GM21360 (cell line): ENCODE data around the gene PINK1.

Source experiments
- ATAC-seq: cut with Tn5 transposase; IDR thresholded peaks from one replicate; pipeline ENCODE4 v1.9.1; 2021; ENCODE audit warnings: mild to moderate bottlenecking, moderate library complexity; ENCODE audit not compliant: unreplicated experiment

PINK1 gene

GRCh38 chr1:20609541-20609940 is 23.7 kb upstream of the PINK1 start:
- ATAC-seq = no peak

GRCh38 chr1:20610970-20611369 is 22.3 kb upstream of the PINK1 start:
- ATAC-seq = no peak

GRCh38 chr1:20611652-20612051 is 21.6 kb upstream of the PINK1 start:
- ATAC-seq = no peak

- no peak for ATAC-seq
Observed at GRCh38 chr1:20612221-20612746, 21.0 kb upstream of the PINK1 start.

- ATAC-seq = no peak
Observed at GRCh38 chr1:20614131-20614579, 19.1 kb upstream of the PINK1 start.

- no peak for ATAC-seq
Observed at GRCh38 chr1:20615946-20616846, 17.1 kb upstream of the PINK1 start.

GRCh38 chr1:20616847-20617487 is 16.3 kb upstream of the PINK1 start:
- no peak for ATAC-seq

- no peak for ATAC-seq
Observed at GRCh38 chr1:20618550-20618949, 14.7 kb upstream of the PINK1 start.

- ATAC-seq = no peak
Observed at GRCh38 chr1:20619999-20620398, 13.3 kb upstream of the PINK1 start.

- ATAC-seq = no peak
Observed at GRCh38 chr1:20621012-20621411, 12.2 kb upstream of the PINK1 start.

- ATAC-seq = no peak
Observed at GRCh38 chr1:20624709-20625108, 8.5 kb upstream of the PINK1 start.

- no peak for ATAC-seq
Observed at GRCh38 chr1:20625176-20626097, 7.8 kb upstream of the PINK1 start.

- no peak for ATAC-seq
Observed at GRCh38 chr1:20626098-20626427, 7.2 kb upstream of the PINK1 start.

GRCh38 chr1:20626524-20626923 is 6.7 kb upstream of the PINK1 start:
- no peak for ATAC-seq

GRCh38 chr1:20630729-20631128 is 2.5 kb upstream of the PINK1 start:
- no peak for ATAC-seq

- no peak for ATAC-seq
Observed at GRCh38 chr1:20632386-20632785, 872 bp upstream of the PINK1 start.

GRCh38 chr1:20634065-20634593 is 871 bp downstream of the PINK1 start:
- no peak for ATAC-seq

- no peak for ATAC-seq
Observed at GRCh38 chr1:20634594-20635084, 1.4 kb downstream of the PINK1 start.

GRCh38 chr1:20636785-20637347 is 3.6 kb downstream of the PINK1 start:
- ATAC-seq = no peak

- ATAC-seq = no peak
Observed at GRCh38 chr1:20640183-20640597, 6.9 kb downstream of the PINK1 start.
